SH-SY5Y (cell line): ENCODE measurements around the gene NFIL3.

Source experiments
- GATA2 ChIP-seq: IDR thresholded peaks from 2 replicates; pipeline ENCODE4 v1.6.1; 2011; ENCODE audit warnings: mild to moderate bottlenecking, low read depth, low read length
- GATA3 ChIP-seq: IDR thresholded peaks from 2 replicates; pipeline ENCODE4 v1.6.1; 2011; ENCODE audit warnings: low read depth, mild to moderate bottlenecking, low read length, moderate library complexity

- no peak for TF ChIP-seq GATA3
- no peak for TF ChIP-seq GATA2
These were observed 35.3 kb upstream of the NFIL3 start for GRCh38 chr9:91458906-91459305.
